ENCODE data around the gene SAMD13. TPM values are rescaled to one million over a fixed set of nuclear protein-coding genes. Genes with fewer than 3 reads are reported as not detected.

Gene SAMD13
- total and polyA plus RNA-seq, 2 of the 8 experiments (the other 6 are each of a cell fraction or from before 2014, with no cell fraction given), result 0.86 to 2.3 TPM

DNA sequence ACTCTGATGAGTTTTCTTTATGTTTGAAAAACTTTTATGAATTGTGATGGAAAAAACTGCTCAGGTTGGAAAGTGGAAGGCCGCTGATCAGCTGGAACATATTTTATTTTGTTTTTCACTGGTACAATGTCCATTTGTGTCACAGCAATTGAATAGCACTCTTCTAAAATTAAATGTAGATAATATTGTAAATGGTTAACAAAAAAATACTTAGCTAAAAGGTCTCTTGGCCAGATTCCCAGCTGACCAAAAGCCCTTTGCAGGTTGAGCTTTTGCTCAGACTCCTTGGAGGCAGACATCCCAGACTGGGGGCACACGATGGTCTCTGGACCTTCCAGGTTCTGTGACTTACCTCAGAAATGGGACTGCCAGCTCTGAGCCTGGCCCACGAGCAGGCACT lies 26.3 kb downstream of the SAMD13 start:
- Histone ChIP-seq H3K79me2 (ENCODE audit: control insufficient read depth in 1 of 2, insufficient read depth in 2 of 2, low read length in 2 of 2) (no peaks in the 10 kb centered on the region), H2BK15ac (ENCODE audit: low read length) (no peak overlapping the region), H3K9me3 (ENCODE audit: insufficient read depth in 2 of 2, low read depth in 1 of 2, low read length in 1 of 2) (no peaks in the 10 kb centered on the region), H4K5ac (ENCODE audit: insufficient read length, low read depth, low read length) (no peak overlapping the region), H2BK5ac (ENCODE audit: low read depth, low read length) (no peak overlapping the region), H3K23ac (ENCODE audit: insufficient read length) (no peak overlapping the region), H3K18ac (ENCODE audit: extremely low read depth, low read length) (no peak overlapping the region), H3K4me2 (ENCODE audit: insufficient read depth in 1 of 2, low read depth in 2 of 2, low read length in 2 of 2) (no peak overlapping the region), H3K4me3 (ENCODE audit: extremely low read depth in 1 of 4, insufficient read depth in 2 of 4, low read depth in 3 of 4, low read length in 4 of 4) (no peak overlapping the region), H2BK20ac (ENCODE audit: low read length) (no peak overlapping the region), H3K14ac (ENCODE audit: insufficient read length) (no peak overlapping the region), H3K36me3 (ENCODE audit: control insufficient read depth in 2 of 4, insufficient read depth in 4 of 4, low read length in 3 of 4) (no peaks in the 10 kb centered on the region), H3K56ac (replicated peaks; ENCODE audit: insufficient read length, low read depth, low read length) (no peak overlapping the region), H2BK120ac (replicated peaks; ENCODE audit: low read depth, low read length) (no peak overlapping the region), H3K23me2 (ENCODE audit: low read depth, low read length) (no peaks in the 10 kb centered on the region), H3K9ac (replicated peaks in 1 of 4; ENCODE audit: extremely low read depth in 1 of 4, low read depth in 3 of 4, low read length in 3 of 4) (no peak overlapping the region), H2AK5ac (ENCODE audit: low read depth, low read length) (no peak overlapping the region), H4K20me1 (replicated peaks in 1 of 2; ENCODE audit: control insufficient read depth in 1 of 2, insufficient read depth in 2 of 2, low read length in 2 of 2) (no peaks in the 10 kb centered on the region), H3K4me1 (replicated peaks in 1 of 4; ENCODE audit: control insufficient read depth in 3 of 4, insufficient read depth in 4 of 4, low read length in 3 of 4) (peaks cover 0 to 4% (median 1%) of the 10 kb centered on the region in 4 experiments; a peak in 2 of 7 replicates), H3K27me3 (replicated peaks in 1 of 4; ENCODE audit: control insufficient read depth in 3 of 4, extremely low read depth in 1 of 4, insufficient read depth in 3 of 4, low read length in 3 of 4) (no peaks in the 10 kb centered on the region), H3K4ac (replicated peaks; ENCODE audit: insufficient read length, low read depth, low read length) (no peak overlapping the region), H2AFZ (ENCODE audit: low read length) (no peak overlapping the region), H4K91ac (replicated peaks; ENCODE audit: insufficient read length, low read length) (no peak overlapping the region), H3K27ac (ENCODE audit: low read depth, low read length) (no peak overlapping the region), H2BK12ac (ENCODE audit: low read depth, low read length) (no peak overlapping the region), H4K8ac (ENCODE audit: extremely low read depth, insufficient read depth, low read length) (no peak overlapping the region; the same call in 1 of the 2 replicates), H3K79me1 (ENCODE audit: low read depth, low read length) (no peaks in the 10 kb centered on the region)
- DNase-seq (ENCODE audit: low read depth in 1 of 2, low spot score in 2 of 2), result no peak
- FAIRE-seq, result no peak
- ChIA-PET CTCF (ENCODE audit: partially characterized antibody) (interaction anchor here (0.6 kb wide), 1 partner anchor 10 kb away, joined by 4 read pairs; no protein-coding TSS in a partner anchor), POLR2A (ENCODE audit: partially characterized antibody) (no interaction called here)
- no peak for TF ChIP-seq JUN (IDR thresholded peaks at IDR 0.05; ENCODE audit: low read depth, low read length)
- WGBS, 2 experiments (ENCODE audit: extremely low coverage in 1 of 2, insufficient coverage in 1 of 2, insufficient read length in 1 of 2, insufficient replicate concordance in 2 of 2, low coverage in 1 of 2, low lambda C conversion rate in 2 of 2, missing lambda C conversion rate in 1 of 2), result 83% methylated on average over 3 of the region's 3 CpGs; no CpG with 5 or more reads in 1 of the 2 experiments
